GM23338 (cell line): ENCODE results near the gene TMC3.

Experiments used
- CTCF ChIP-seq, 2 experiments: fragments of 200-600 bp in 1 of 2; sonication (generic) in 1 of 2; conservative IDR thresholded peaks; 2 replicates each; pipeline versions ENCODE4 v1.5.1 to v1.6.1; 2016 to 2017; ENCODE audit warnings: antibody characterized with exemption in 2 of 2, low read depth in 2 of 2, mild to moderate bottlenecking in 2 of 2, moderate library complexity in 1 of 2
- EZH2 ChIP-seq: fragments of 200-600 bp; sonication (generic); IDR thresholded peaks from one replicate; pipeline ENCODE4 v1.8.0; 2017; ENCODE audit warnings: antibody characterized with exemption, mild to moderate bottlenecking, low read depth; ENCODE audit not compliant: unreplicated experiment
- EZH2phosphoT487 ChIP-seq: fragments of 200-600 bp; sonication (generic); IDR thresholded peaks from one replicate; pipeline ENCODE4 v1.8.1; 2018; ENCODE audit warnings: antibody characterized with exemption; ENCODE audit not compliant: unreplicated experiment
- JUNB ChIP-seq: IDR thresholded peaks from one replicate; pipeline ENCODE4 v1.6.1; 2016; ENCODE audit warnings: antibody characterized with exemption; ENCODE audit not compliant: unreplicated experiment
- ZNF331 ChIP-seq: fragments of 250-450 bp; sonication (Bioruptor Pico); IDR thresholded peaks from 2 replicates; pipeline ENCODE4 v1.5.0; 2020; ENCODE audit warnings: low read depth, mild to moderate bottlenecking, moderate library complexity

GRCh38 chr15:81299156-81299555 is 74.9 kb downstream of the TMC3 start:
- TF ChIP-seq EZH2phosphoT487 (no peak), CTCF (conservative IDR thresholded peaks at IDR 0.05; ENCODE audit: low read depth in 2 of 2) (no peak), EZH2 (no peak), ZNF331 (no peak), JUNB (no peak)
